Heart left ventricle (tissue), 16 donors: ENCODE results near the gene PPP3R1. TPM values are rescaled to one million over a fixed set of nuclear protein-coding genes. Genes with fewer than 3 reads are reported as not detected.

Experiments used
- ATAC-seq, 4 donors: fragments of 200-7000 bp; cut with Tn5 transposase; one replicate each; pipeline ENCODE4 v1.9.1; 2020 to 2022; ENCODE audit warnings: moderate library complexity in 4 of 4, mild to moderate bottlenecking in 3 of 4, moderate number of reproducible peaks in 1 of 4
- DNase-seq, 5 donors: peaks; one replicate each; pipeline ENCODE4 v3.0.0-alpha.2; 2020
- H3K27ac ChIP-seq, 12 donors: fragments of 200-600 bp; sonication (generic) in 4 of 12; one replicate each; pipeline versions ENCODE4 v1.5.0 to v1.8.0; 2016 to 2022; ENCODE audit warnings: mild to moderate bottlenecking in 2 of 12
- H3K27me3 ChIP-seq, 9 donors: fragments of 200-600 bp; sonication (generic) in 2 of 9; one replicate each; pipeline versions ENCODE4 v1.5.1 to v1.8.0; 2016 to 2022; ENCODE audit warnings: mild to moderate bottlenecking in 3 of 9
- H3K36me3 ChIP-seq, 9 donors: fragments of 200-600 bp; sonication (generic) in 2 of 9; one replicate each; pipeline versions ENCODE4 v1.5.0 to v1.8.0; 2018 to 2022; ENCODE audit warnings: mild to moderate bottlenecking in 2 of 9
- H3K4me1 ChIP-seq, 12 donors: fragments of 200-600 bp; sonication (generic) in 4 of 12; one replicate each; pipeline versions ENCODE4 v1.5.0 to v1.8.0; 2016 to 2022; ENCODE audit warnings: mild to moderate bottlenecking in 3 of 12
- H3K4me3 ChIP-seq, 12 donors: fragments of 200-600 bp; sonication (generic) in 4 of 12; one replicate each; pipeline versions ENCODE4 v1.5.0 to v1.8.0; 2017 to 2022; ENCODE audit warnings: mild to moderate bottlenecking in 9 of 12, moderate library complexity in 4 of 12
- H3K9me3 ChIP-seq, 12 donors: fragments of 200-600 bp; sonication (generic) in 4 of 12; one replicate each; pipeline versions ENCODE4 v1.5.0 to v1.8.0; 2016 to 2022; ENCODE audit warnings: mild to moderate bottlenecking in 1 of 12
- CTCF ChIP-seq, 12 donors: fragments of 200-600 bp; sonication (generic) in 4 of 12; IDR thresholded peaks; one replicate each; pipeline versions ENCODE4 v1.5.0 to v1.8.0; 2018 to 2022; ENCODE audit warnings: antibody characterized with exemption in 12 of 12, mild to moderate bottlenecking in 5 of 12
- POLR2A ChIP-seq, 2 donors: fragments of 450-650 bp; IDR thresholded peaks; one replicate each; pipeline ENCODE4 v1.6.1; 2017; ENCODE audit warnings: antibody characterized with exemption in 2 of 2, mild to moderate bottlenecking in 2 of 2, moderate library complexity in 2 of 2
- WGBS, 4 donors: extraction: QIAGEN DNeasy Blood & Tissue Kit in 2 of 4; methylation state at CpG; one replicate each; pipeline versions ENCODE4 v1.1.5 to v1.1.7; 2013 to 2018; 5-methylcytosine and 5-hydroxymethylcytosine counted together
- intact Hi-C, 10 donors: fragments of 100-400 bp; cut with DNase I; formaldehyde crosslinking; loops; one replicate each; pipeline versions ENCODE4 v1.11.1 to v1.14.2; 2022
- polyA plus RNA-seq, 2 donors: library from polyadenylated mRNA; stranded (reverse); fragments of 200-250 nt; gene quantifications; one replicate each; pipeline ENCODE4 v1.2.3, GENCODE V29; 2013
- total RNA-seq, 9 donors: library from RNA; depleted of rRNA in 2 of 9; stranded (reverse); fragments of >200 nt in 2 of 9; fragmentation: NEBNext Ultra II Directional in 3 of 9; extraction: Animal tissue kit (Norgen Biotek cat#: 25700) in 3 of 9; gene quantifications; one replicate each; pipeline versions ENCODE4 v1.1.0 to v1.2.4, GENCODE V29; 2016 to 2023
- donor health status: ischemic (EF 13 %, LVEDD 7.1; RV severe dilation, severe dysfunction).
- donor health status: healthy with polysubstance abuse.
- donor health status: DM: no; HTN: yes; CAD: no.
- donor health status: DM: no; HTN: no; CAD: no.
- donor health status: ischemic (EF 25% LVEDD 6.9; RV normal size, moderate dysfunction).
- donor health status: ischemic (EF 25% LVEDD 5.7; RV mildly dilated, moderate dysfunction).
- donor health status: healthy.
- donor health status: DM: yes; HTN: yes; CAD: no.
- donor health status: ischemic (EF 35%, LVEDD 5.7; RV mildly dilated, moderate dysfunction).
- donor health status: nonischemic (EF 11% LVEDD 7.7; RV severe dilation, severe dysfunction).
- donor health status: DM: yes; HTN: yes; CAD: no.
- donor health status: PGD.
- donor health status: ischemic (EF 29% LVEDD 5.4; RV normal size, mild dysfunction).
- donor health status: nonischemic (EF 23%, LVEDD 6.1; RV moderate dilation, normal function).

The PPP3R1 gene
- total and polyA plus RNA-seq, 11 donors, result 13.4 to 50.9 (median 35.1) TPM

- 90 to 98% (median 96%) methylated on average over 1 of the region's 1 CpG for WGBS, 4 donors
- Histone ChIP-seq H3K4me1 (peaks cover 0 to 11% (median 7%) of the 10 kb centered on the region in 12 donors), H3K27ac (no peak overlapping the region), H3K9me3 (no peaks in the 10 kb centered on the region), H3K4me3 (no peak overlapping the region), H3K36me3 (peaks cover 0 to 81% (median 69%) of the 10 kb centered on the region in 9 donors), H3K27me3 (no peaks in the 10 kb centered on the region)
- DNase-seq (no peak), ATAC-seq (no peak)
- intact Hi-C loops, result no loop called here
- TF ChIP-seq POLR2A (IDR thresholded peaks at IDR 0.05) (no peak), CTCF (IDR thresholded peaks at IDR 0.05) (no peak)
Measured at GRCh38 chr2:68163641-68164040, 88.7 kb downstream of the PPP3R1 start.

GRCh38 chr2:68158134-68158447 lies 94.2 kb downstream of the PPP3R1 start:
- Histone ChIP-seq H3K36me3 (peaks cover 0 to 33% (median 30%) of the 10 kb centered on the region in 9 donors), H3K4me3 (peak overlapping the region; percentile 61 to 97 (median 86)), H3K4me1 (peaks cover 0 to 40% (median 27%) of the 10 kb centered on the region in 12 donors), H3K27me3 (no peaks in the 10 kb centered on the region), H3K9me3 (no peaks in the 10 kb centered on the region), H3K27ac (peak overlapping the region; percentile 87 to 98 (median 94))
- WGBS, 4 donors, result 0% methylated on average over 7 of the region's 7 CpGs
- DNase-seq (no peak), ATAC-seq (no peak)
- no peak for TF ChIP-seq POLR2A (IDR thresholded peaks at IDR 0.05)
- no peak for TF ChIP-seq CTCF (IDR thresholded peaks at IDR 0.05)
- intact Hi-C loops, result loop anchor here in 6 of 10 donors (5.0 to 10.0 kb wide), 3 partner anchors 94 to 97 kb away; partner anchors contain the start of genes PPP3R1 (in 5 of the 6) and C1D (in 1 of the 6)

- Histone ChIP-seq H3K4me1 (peaks cover 0 to 45% (median 32%) of the 10 kb centered on the region in 12 donors), H3K4me3 (peak within 1 kb of the TSS; percentile 61 to 97 (median 86)), H3K9me3 (no peaks in the 10 kb centered on the region), H3K36me3 (peaks cover 0 to 28% (median 25%) of the 10 kb centered on the region in 9 donors), H3K27me3 (no peaks in the 10 kb centered on the region), H3K27ac (peak within 1 kb of the TSS; percentile 87 to 98 (median 94))
- TF ChIP-seq POLR2A (IDR thresholded peaks at IDR 0.05) (peak in 1 of 2 donors; percentile 50), CTCF (IDR thresholded peaks at IDR 0.05) (no peak)
- ATAC-seq, result peak; percentile 97 to 99 (median 98)
- intact Hi-C loops, result loop anchor here in 8 of 10 donors (1.0 to 10.0 kb wide), 6 partner anchors 93 to 97 kb away; partner anchors contain the start of genes PPP3R1 (in 6 of the 8) and C1D (in 1 of the 8)
- WGBS, 4 donors, result 0 to 1% (median 0%) methylated on average over 43 to 44 of the region's 44 CpGs
- peak; percentile 96 to 97 (median 96) for DNase-seq
Measured at GRCh38 chr2:68157402-68158133, 94.8 kb downstream of the PPP3R1 start, which contains the start of gene PNO1. PNO1 (plus strand) TSS chr2:68157888; CDS start chr2:68157935, 47 bp downstream.

GRCh38 chr2:68157002-68157401 lies 95.3 kb downstream of the PPP3R1 start:
- peak in 1 of 5 donors; percentile 69 for DNase-seq
- peak overlapping the region; percentile 87 to 98 (median 94) for H3K27ac ChIP-seq
- TF ChIP-seq CTCF (IDR thresholded peaks at IDR 0.05) (peak in 1 of 12 donors; percentile 3), POLR2A (IDR thresholded peaks at IDR 0.05) (no peak)
- WGBS, 4 donors, result 0 to 1% (median 0%) methylated on average over 18 to 28 of the region's 28 CpGs
- H3K4me3 ChIP-seq, result peak overlapping the region; percentile 61 to 97 (median 86)
- H3K4me1 ChIP-seq, result peaks cover 0 to 51% (median 35%) of the 10 kb centered on the region in 12 donors
- peak; percentile 28 to 62 (median 58) for ATAC-seq
- peaks cover 0 to 22% (median 19%) of the 10 kb centered on the region in 9 donors for H3K36me3 ChIP-seq
- H3K27me3 ChIP-seq, result no peaks in the 10 kb centered on the region
- H3K9me3 ChIP-seq, result no peaks in the 10 kb centered on the region
- intact Hi-C loops, result loop anchor here in 8 of 10 donors (1.0 to 10.0 kb wide), 6 partner anchors 94 to 98 kb away; partner anchors contain the start of genes PPP3R1 (in 6 of the 8) and C1D (in 1 of the 8)
